GM18951 (cell line): ENCODE results near the gene POU3F3.

ENCODE experiments used
- POLR2A ChIP-seq: IDR thresholded peaks from 4 replicates; pipeline ENCODE4 v1.6.1; 2011; ENCODE audit warnings: mild to moderate bottlenecking; ENCODE audit not compliant: insufficient read length, insufficient read depth; ENCODE audit errors: extremely low read depth
- in situ Hi-C: fragments of 300-500 bp; cut with MboI; formaldehyde crosslinking; loops from one replicate; pipeline ENCODE4 v1.12.0; 2022; ENCODE audit warnings: low sequenced_read_pairs, mixed read lengths, inconsistent platforms; ENCODE audit not compliant: unreplicated experiment

Gene POU3F3

GRCh38 chr2:104867813-104868504 is 14.0 kb downstream of the POU3F3 start:
- TF ChIP-seq POLR2A = no peak
- in situ Hi-C loops = no loop called here

- in situ Hi-C loops = no loop called here
- TF ChIP-seq POLR2A = no peak
Observed at GRCh38 chr2:104868505-104868866, 14.6 kb downstream of the POU3F3 start.

DNA sequence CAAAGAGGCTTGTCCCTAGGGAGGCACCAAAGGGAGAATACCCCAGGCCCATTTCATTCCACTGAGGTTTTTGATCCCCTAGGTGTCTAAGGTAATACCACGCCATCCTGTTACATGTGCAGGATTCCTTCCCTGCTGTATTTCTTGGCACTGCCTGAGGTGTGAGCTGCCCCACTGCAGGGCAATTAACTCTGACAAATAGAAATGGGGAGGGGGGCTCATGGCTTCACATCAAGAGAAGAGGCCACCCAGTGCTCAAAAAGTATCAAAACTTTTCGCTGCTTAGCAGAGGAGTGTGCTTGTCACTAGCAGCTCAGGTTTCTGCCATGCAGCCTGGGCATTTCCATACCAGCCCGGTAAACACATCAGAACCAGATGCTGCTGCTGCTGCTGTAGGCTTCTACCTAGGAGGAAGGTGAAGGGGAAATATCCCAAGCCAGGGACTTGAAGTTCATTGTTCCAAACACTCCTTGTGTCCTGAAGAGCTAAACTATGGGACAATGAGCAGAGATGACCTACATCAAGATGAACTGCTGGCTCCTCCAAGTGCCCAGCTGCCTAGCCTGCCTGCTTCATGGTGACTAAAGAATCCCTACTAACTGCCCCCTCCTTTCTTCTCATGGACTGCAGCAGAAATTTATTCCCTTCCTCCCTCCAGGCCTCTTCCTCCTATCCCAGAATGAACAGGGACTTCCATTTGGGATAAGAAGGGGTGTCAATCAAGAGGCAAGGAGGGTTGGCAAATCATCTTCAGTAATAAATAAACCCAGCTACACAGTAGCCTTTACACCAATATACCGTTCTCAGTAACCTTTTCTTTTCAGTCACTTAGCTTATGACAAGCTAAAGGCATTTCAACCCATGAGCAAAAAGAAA is 16.4 kb downstream of the POU3F3 start:
- in situ Hi-C loops = no loop called here
- no peak for TF ChIP-seq POLR2A

DNA sequence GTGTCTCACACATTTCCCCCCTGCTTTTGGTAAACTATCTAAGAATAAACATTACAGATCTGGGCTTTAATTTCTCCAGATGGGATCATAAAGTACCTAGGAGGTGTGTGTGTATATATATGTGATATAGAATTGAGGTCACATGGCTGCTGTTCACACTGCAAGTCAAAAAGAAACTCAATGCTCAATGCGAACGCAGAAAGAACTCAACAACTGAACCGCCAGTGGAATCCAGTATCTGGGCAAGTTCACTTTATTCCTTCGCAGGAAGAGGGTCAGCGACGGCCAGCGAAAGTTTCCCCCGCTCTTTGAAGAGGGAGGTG is 17.7 kb downstream of the POU3F3 start:
- in situ Hi-C loops = no loop called here
- no peak for TF ChIP-seq POLR2A

DNA sequence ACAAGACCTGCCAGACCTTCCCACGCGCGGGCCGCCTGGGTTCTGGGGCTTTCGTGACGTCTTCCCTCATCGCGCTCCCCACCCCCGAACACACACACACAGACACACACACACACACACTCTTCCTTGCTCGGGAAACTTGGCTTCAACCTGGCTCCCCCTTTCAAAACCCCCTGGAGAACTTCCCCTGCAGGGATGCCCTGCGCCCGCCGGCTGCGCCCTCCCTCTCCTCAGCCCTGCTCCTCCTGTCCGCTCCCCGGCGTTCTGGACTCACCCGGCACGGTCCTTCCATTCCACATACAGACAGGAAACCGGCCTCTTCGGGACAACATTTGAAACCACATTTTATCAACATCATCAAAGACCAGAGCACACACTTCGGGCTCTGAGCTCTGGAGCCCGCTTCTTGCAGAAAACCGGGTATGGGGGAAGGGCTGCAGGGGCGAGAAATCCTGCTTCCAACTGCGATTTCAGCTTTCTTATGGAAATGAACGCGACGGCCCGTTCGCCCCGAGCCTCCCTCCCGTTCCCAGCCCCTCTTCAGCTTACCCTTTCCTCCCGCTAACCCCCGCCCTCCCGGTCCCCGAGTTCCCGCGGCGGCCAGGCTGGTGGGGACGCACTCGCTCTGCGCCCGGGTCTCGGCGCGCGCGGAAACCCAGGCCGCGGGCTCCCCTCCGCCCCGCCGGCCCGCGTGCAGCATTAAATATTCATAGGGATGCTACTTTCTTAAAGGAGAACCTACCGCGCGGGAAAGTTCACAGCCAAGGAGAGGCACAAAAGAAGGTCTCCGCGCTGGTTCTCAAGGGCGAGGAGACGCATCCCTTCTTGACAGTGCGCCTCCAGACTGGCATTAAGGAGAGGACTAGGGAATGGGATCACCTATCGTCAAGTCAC is 18.3 kb downstream of the POU3F3 start:
- no peak for TF ChIP-seq POLR2A
- in situ Hi-C loops = no loop called here

DNA sequence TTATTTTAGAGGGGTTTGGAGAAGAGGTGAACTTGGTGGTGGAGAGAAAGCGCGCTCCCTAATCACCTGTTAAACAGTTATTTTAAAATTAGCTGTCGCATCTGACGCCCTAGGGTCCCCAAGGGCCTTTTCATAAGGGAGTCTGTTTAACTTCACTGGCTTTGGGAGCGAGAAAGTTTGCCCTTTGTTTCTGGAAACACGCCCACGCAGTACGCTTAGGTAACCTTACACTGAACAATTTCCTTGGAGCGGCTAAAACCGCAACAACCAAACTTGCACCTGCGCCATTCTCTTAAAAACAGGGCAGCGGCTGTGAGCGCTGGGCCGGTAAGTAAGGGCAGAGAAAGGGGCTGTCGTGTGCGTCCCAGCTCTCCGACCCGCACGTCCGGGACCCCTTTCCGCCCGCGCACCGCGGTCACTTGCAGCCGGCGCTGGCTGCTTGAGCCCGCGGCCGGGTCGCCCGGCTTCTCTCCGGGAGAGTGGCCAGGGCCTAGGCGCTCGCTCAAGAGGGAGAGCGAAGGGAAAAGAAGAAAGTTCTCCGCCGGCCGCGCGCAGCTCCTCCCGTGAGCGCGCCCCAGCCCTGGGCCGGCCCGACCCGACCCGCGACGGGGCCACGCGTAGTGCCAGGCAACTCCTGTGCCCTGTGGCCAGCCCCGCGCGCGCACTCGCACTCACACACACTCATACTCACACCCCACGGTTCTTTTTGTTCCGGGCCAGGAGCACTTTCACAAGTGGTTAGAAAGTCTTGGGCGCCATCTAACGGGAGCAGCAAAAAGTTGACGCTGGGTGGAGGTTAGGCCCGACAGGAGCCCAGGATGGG is 19.2 kb downstream of the POU3F3 start:
- in situ Hi-C loops = no loop called here

DNA sequence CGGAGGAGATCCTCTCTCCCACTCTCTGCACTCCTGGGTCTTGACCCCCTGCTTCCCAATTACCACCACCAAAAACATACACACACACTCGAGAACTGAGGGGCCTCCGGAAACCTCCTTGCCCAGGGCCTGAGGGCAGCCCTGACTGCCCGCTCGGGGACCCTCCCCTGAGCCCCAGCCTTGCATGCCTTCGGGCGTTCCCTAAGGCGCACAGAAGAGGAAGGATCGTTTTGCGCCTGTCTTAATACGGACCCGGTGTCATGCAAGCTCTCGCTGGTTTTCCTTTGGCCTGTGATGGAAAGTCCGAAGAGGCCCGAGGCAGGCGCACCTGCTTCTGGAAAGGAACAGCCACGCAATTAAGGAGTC is 19.8 kb downstream of the POU3F3 start:
- no peak for TF ChIP-seq POLR2A

More for the DNA sequence above, 19.2 kb downstream of the POU3F3 start:
- TF ChIP-seq POLR2A = no peak

GRCh38 chr2:104874230-104874629 is 20.3 kb downstream of the POU3F3 start:
- no peak for TF ChIP-seq POLR2A
- in situ Hi-C loops = no loop called here

More for the DNA sequence above, 19.8 kb downstream of the POU3F3 start:
- in situ Hi-C loops = no loop called here

DNA sequence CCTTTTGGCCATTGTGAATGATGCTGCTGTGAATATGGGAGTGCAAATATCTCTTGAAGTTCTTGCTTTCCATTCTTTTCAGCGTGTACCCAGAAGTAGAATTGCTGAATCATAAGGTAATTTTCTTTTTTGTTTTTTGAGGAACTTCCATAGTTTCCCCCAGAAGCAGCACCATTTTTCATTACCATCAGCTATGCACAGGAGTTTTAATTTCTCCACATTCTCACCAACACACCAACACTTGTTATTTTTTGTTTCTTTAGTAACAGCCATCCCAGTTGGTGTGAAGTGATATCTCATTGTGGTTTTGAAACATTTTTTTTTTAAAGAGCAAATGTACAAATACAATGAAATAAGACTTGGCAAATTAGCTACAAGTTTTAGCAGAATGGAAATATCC is 21.3 kb downstream of the POU3F3 start:
- in situ Hi-C loops = no loop called here
- TF ChIP-seq POLR2A = no peak

DNA sequence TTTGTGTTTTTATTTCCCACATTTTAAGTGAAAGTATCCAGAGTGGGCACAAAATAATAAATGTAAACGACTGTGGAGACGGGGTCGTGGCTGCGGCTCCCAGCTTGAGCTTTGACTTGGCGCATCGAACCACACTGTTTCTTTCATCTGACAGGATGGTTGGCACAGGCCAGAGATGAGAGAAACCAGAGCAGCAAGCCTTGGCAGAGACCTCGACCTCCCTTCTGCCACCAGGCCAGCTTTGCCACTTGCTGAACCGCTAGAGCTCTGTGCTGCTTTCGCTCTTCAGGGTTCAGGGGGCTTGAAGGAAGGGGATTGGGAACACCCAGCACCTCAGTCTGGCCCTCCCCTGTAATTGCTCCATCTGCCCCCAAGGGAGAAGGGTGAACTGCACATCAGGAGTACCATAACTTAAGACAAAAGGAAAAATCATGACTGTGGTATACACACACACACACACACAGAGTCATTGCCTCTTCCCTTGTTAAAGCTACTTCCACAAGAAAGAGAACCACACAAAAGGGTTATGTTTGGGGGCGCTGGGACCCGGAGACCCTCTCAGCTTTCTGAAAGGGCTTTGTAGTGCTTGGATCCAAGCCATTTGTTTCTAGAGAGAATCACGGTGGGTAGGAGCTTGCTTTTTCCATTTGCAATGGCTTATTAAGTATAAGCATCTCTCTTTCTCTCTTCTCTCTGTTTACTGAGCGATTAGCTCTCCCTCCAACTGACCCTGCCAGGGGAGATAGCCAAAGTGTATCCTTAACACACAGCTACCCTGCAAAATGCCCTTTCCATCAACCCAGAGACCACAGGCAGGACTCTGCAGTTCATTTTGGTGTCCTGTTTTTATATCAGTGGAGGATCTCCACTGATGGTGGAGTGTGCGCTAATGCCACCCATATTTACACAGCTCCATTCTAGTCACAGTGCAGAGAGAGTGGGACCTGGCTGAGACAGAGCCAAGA is 23.0 kb downstream of the POU3F3 start:
- no peak for TF ChIP-seq POLR2A
- in situ Hi-C loops = no loop called here

DNA sequence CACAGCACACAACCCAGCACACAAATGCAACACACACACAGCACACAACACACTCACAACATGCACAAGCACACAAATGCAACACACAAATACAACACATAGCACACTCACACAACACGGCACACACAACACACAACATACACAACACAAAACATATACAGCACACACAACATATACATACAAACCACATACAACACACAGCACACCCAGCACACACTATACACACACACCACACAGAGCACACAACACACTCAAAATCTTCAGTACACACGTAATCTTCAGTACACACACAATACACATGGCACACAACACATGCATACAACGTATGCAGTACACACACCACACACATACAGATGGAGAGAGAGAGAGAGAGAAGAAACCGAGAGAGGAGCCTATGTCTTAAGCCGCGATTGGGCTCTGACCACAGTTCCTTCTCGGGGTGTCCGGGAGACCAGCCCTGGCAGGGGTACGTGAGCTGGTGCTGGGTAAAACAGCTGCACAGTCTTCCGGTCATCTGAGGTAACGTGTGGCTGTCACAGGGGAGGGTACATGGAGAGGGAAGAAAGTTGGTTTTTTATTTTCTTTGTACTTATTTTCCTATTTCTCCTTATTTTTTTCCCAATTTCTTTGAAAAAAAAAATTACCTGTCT is 25.1 kb downstream of the POU3F3 start:
- TF ChIP-seq POLR2A = no peak
- in situ Hi-C loops = no loop called here
